Measurements from ENCODE around the gene SF3B2.

The SF3B2 gene

DNA sequence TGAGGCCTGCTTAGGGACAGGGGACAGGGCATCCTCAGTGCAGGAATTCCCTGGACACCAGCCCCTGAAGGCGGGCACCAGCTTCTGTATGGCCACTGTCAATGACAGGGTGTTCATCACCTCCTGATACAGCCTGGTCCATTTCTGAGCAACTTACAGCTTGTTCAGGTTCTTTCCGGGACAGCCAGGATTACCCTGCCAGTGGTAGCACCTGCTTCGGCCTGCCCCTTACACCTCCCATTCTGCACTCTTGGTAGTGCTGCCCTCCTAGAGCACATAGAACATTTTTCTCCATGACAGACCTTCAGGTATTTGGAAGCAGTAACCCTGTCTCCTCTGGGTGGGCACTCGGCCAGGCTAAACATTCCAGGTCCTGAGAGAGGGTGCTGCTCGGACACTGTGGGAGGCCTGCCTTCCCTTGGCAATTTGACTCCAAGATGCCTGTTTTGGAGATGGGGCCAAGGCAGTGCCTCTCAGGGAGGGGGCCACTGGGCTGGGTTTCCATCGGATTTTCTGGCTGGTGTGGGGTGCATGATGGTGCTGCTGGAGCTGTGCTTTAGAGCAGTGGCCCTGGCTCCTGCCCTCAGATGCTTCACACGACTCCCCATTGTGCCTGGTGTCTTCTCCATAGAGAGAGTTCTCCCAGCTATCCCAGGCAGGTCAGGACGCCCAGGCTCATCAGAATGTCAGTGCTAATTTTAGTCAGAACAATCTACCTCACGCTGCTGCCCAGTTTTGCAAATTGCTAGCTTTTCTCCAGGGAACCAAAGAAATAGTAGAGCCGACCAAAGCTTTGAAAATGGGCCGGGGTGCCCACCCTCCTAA, 4.4 kb upstream of the SF3B2 start:
- DNase-seq (ENCODE audit: low read depth in 3 of 3): no peak

DNA sequence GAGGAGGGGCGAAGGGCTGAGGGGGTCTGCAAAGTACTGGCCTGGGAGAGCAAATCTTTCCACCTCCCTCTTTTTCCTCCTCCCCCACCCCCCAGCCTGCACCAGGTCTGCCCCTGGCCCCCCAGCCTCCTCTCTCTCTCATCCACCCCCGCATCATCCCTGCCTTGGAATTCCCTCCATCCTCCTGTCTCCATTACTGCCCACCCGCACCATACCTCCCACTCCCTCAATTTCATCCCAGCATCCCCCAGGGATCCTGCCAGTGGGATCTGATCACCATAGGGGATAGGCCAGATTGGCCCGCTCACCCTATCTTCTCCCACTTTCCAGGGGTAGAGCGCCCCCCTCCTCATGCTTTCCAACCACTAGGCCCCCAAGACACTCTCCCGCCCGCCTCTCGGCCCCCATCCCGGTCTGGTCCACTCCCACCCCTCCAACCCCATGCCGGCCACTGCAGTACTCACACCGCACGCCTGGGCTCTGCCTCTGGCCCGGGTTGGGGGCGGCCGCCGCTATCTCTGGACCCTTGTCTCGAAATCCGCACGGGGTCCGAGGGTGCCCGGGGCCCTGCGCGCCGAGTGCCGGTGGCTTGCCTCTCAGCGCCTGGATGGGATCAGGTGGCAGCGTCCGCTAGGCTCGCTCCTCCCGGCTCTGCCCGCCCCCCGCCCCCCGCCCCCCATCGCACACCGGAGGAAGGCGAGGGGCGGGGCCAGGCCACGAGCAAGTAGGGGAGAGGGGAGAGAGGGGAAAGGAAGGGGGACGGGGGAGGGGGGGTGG, 3.4 kb upstream of the SF3B2 start, which contains the start of gene GAL3ST3:
TSS of gene GAL3ST3 (minus strand) at position 615 of the 777 bp plus-strand sequence. CDS start 3,746 bp downstream, outside the sequence.
- no peak for DNase-seq (ENCODE audit: low read depth in 3 of 3)

- DNase-seq (ENCODE audit: low read depth in 3 of 3): no peak
These were observed 1.5 kb upstream of the SF3B2 start for GRCh38 chr11:66050581-66051231.

DNA sequence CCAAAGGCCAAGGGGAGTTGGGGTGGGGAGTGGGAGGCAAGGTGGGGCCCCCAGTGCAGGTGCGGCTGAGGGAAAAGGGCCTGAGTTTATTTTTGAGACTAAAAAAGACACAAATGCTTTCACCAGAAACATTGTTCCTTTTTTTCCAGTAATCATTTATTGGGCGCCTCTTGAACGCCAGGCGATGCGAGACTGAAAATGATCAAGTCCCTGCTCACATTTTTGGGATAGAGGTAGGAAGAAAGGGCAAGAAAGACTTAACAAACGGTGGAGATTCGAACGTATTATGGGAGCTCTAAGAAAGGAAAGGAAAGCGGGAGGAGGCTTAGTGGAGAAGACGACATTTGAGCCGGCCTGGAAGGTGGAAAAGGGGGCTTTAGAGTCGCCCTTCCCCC, 796 bp upstream of the SF3B2 start:
- no peak for DNase-seq (ENCODE audit: low read depth in 3 of 3)

GRCh38 chr11:66052664-66052982, 459 bp downstream of the SF3B2 start:
- DNase-seq (ENCODE audit: low read depth in 3 of 3): no peak

DNA sequence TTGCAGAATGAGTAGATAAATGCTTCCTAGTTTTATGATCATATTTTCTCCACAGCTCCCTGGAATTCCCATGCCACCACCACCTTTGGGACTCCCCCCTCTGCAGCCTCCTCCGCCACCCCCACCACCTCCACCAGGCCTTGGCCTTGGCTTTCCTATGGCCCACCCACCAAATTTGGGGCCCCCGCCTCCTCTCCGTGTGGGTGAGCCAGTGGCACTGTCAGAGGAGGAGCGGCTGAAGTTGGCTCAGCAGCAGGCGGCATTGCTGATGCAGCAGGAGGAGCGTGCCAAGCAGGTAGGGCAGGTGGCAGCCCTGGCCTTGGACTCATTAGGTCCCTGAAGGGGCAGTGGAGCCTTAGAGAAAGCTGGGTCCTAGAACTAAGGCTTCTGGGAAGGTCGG, 2.9 kb downstream of the SF3B2 start:
- DNase-seq (ENCODE audit: low read depth in 3 of 3): no peak

- DNase-seq (ENCODE audit: low read depth in 3 of 3): no peak
These were observed 4.3 kb downstream of the SF3B2 start for GRCh38 chr11:66056501-66056900.

DNA sequence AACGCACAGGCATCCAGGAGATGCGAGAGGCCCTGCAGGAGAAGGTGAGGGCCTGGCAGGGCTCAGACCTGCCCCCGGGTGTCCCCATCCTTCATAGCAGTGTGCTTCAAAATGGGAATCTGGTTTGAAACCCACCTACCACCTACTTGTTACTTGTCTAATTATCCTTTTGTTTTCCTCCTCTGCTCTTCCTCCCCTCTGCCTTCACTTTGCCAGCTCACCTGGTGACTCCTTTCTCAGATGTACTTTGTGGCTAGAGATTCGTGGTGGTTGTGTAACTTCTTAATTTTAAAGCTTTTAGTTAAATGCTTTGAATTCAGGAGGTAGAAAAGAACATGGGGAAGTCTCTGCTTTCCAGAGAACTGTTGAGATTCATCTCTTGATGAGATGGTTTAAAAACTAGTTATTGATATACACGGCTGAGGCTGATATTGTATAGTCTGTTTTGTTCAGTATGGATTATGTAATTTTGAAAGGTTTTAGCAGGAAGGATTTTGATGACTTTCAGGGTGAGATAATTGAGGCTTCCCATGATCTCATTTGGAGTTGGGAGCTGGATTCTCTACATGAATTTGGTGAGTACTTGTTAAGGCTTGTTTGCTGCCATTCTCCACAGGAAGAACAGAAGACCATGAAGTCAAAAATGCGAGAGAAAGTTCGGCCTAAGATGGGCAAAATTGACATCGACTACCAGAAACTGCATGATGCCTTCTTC, 8.0 kb downstream of the SF3B2 start:
- no peak for DNase-seq (ENCODE audit: low read depth in 3 of 3)

GRCh38 chr11:66061268-66061667, 9.1 kb downstream of the SF3B2 start:
- DNase-seq (ENCODE audit: low read depth in 3 of 3): no peak

- no peak for DNase-seq (ENCODE audit: low read depth in 3 of 3)
These were observed 10.2 kb downstream of the SF3B2 start for GRCh38 chr11:66062408-66062807.

GRCh38 chr11:66063900-66064299, 11.7 kb downstream of the SF3B2 start:
- DNase-seq (ENCODE audit: low read depth in 3 of 3): no peak

- no peak for DNase-seq (ENCODE audit: low read depth in 3 of 3)
These were observed 12.4 kb downstream of the SF3B2 start for GRCh38 chr11:66064571-66064970.

DNA sequence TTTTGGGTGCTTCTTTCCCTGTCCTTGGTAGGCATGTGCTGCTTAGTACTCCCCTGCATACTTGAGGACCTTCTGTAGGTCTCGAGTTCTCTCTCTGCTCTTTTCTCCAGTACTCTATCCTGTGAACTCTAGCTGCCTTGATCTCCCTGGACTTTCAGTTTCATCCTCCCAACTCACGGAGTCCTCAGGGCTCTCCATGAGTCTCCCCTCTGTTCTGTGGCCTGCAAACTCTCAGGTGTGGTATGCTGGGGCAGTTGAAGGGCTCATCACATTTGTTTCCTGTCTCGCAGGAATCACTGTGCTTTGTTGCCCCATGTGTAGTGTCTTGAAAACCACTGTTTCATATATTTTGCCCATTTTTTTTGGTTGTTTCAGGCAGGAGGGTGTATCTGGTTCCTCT, 14.6 kb downstream of the SF3B2 start:
- DNase-seq (ENCODE audit: low read depth in 3 of 3): no peak

DNA sequence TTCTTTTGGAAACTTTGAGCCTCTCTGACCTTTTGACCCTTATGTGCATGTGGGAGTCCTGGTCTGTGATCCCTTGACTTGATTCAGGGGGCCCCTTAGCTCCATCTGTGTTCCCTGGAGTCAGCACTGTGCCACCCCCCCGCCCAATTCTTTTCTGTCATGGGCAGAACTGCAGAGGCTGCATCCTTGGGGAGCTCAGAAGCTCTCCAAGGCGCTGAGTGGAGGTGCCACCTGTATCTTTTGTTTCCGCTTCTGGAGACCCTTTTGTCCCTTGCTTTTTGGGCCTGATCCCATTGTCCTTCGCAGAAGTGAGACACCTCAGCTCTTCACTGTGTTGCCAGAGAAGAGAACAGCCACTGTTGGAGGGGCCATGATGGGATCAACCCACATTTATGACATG, 15.5 kb downstream of the SF3B2 start:
- no peak for DNase-seq (ENCODE audit: low read depth in 3 of 3)

GRCh38 chr11:66068154-66068821, 16.1 kb downstream of the SF3B2 start:
- peak; percentile 57 to 62 (median 58) for DNase-seq (ENCODE audit: low read depth in 3 of 3)

DNA sequence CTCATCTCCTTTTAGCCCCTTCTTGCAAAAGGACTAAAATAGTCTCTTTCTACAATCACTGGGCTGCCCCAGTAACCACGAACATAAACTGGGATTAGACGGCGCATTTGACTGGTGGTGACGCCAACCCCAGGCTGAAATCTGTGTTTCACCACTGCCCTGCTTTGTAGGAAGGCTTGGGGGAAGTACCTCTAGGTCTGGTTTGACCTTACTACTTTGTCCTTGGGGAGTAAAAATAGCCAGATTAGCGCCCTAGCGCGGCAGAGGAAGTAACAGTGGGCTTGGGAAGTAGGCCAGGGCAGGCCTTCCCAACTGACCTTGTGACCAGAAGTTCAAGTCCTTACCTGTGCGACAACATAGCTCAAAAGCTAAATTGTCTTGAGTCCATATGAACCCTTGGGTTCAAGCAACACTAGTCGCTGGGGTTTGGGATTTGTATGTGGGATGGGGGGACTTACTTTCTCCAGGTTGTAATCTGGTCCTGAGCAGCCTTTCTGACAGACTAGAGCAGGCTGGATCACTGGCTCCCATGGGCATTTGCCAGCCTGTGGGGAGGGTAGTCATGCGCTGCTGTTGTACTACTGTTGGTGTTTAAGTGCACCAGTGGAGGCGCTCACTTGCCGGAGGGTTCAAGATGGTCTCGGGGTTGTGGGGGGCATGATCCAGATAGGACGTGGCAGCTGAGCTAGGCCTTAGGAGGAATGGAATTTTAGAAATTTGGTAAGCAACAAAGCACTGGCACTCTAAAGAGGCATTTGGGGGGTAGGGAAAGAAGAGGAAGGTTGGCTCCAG, 17.0 kb downstream of the SF3B2 start:
- no peak for DNase-seq (ENCODE audit: low read depth in 3 of 3)

- DNase-seq (ENCODE audit: low read depth in 3 of 3): peak in 2 of 3 donors; percentile 36 to 72
These were observed 17.8 kb downstream of the SF3B2 start, which contains the start of gene PACS1 for GRCh38 chr11:66069715-66070603. Gene PACS1, plus strand, starts transcription at chr11:66070272. Its CDS starts 215 bp downstream, at chr11:66070487.

GRCh38 chr11:66070604-66071380, 18.6 kb downstream of the SF3B2 start:
- DNase-seq (ENCODE audit: low read depth in 3 of 3): no peak

DNA sequence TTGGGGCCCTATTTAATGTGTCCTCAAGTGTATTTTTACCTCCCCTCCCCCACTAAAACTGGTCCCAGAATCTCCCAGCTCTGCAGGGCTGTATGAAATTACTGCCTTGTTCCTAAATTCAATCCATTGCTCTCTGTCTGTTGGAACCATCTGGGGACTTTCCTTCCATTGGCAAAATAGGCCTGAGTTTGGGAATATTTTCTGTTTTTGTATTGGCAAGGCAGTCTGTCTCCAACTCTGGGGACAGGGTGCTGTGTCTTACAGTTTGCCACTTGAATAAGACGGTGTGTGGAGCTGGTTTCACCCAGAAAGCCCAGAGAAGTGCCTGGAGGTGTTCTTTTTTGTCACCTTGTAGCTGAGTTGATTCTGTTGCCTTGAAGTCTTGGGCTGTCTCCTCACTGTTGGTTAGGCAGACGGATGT, 19.2 kb downstream of the SF3B2 start:
- no peak for DNase-seq (ENCODE audit: low read depth in 3 of 3)

Data from stimulated activated CD4-positive, alpha-beta T cell treated with anti-CD3 and anti-CD28 coated beads, TNF-alpha, amount 100 ng/mL, for 48 hours (primary cell).